Activated T-helper 2 cell treated with anti-CD3 and anti-CD28 coated beads, Interferon-gamma antibody, Interleukin-2, Interleukin-4, amounts not matched to agents 10 μg/mL and 5 μg/mL and 100 μg/mL, durations not matched to agents 14 hours and 24 hours and 36 hours (primary cell): ENCODE data around the gene TBC1D22A. TPM values are rescaled to one million over a fixed set of nuclear protein-coding genes. Genes with fewer than 3 reads are reported as not detected.

ENCODE experiments used
- DNase-seq: peaks from one replicate; pipeline ENCODE4 v3.0.0; 2021; ENCODE audit warnings: low spot score
- H3K27ac Mint-ChIP-seq: one replicate; pipeline ENCODE4 v1.8.0; 2021; ENCODE audit warnings: mixed read lengths
- H3K27me3 Mint-ChIP-seq: one replicate; pipeline ENCODE4 v1.8.0; 2021; ENCODE audit warnings: low read depth, mixed read lengths
- H3K36me3 Mint-ChIP-seq: one replicate; pipeline ENCODE4 v1.8.0; 2021; ENCODE audit warnings: low read depth, mixed read lengths
- H3K4me1 Mint-ChIP-seq: one replicate; pipeline ENCODE4 v1.8.0; 2021; ENCODE audit warnings: low read depth, mixed read lengths
- H3K4me3 Mint-ChIP-seq: one replicate; pipeline ENCODE4 v1.8.0; 2021; ENCODE audit warnings: low read depth, mild to moderate bottlenecking, moderate library complexity, mixed read lengths
- H3K9me3 Mint-ChIP-seq: one replicate; pipeline ENCODE4 v1.8.0; 2021; ENCODE audit warnings: mixed read lengths
- intact Hi-C: fragments of 100-400 bp; cut with micrococcal nuclease; formaldehyde crosslinking; loops from one replicate; pipeline ENCODE4 v1.15.1; 2023
- total RNA-seq: library from RNA; stranded (reverse); gene quantifications from 2 replicates; pipeline ENCODE4 v1.2.3, GENCODE V29; 2022

TBC1D22A gene
- total RNA-seq, 1 donor from 2014 or later, result 34.8 TPM

DNA sequence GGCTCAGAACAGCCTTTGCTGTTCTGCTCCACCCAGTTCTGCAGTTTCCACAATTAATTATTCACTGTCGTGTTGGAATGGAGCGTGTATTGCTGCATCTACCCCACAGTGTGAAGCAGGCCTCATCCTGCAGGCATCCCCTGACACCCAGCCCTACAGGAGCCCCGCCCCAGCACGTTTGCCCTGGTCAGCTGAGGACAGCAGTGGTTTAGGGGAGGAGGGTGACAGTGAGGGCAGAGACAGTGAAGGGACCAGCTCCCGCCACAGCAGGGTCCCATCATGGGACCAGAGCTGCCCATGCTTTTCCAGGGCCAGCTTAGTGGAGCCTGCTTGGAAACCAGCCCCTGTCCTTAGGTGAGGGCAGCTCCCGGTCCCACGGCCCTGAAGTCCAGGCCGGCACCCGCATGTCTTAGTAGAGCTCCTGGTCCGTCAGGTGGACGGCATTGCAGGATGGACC is 273.0 kb downstream of the TBC1D22A start:
- H3K27me3 Mint-ChIP-seq, result no peaks in the 10 kb centered on the region
- H3K4me3 Mint-ChIP-seq, result no peak overlapping the region
- no peak for DNase-seq
- intact Hi-C loops, result no loop called here
- no peaks in the 10 kb centered on the region for H3K36me3 Mint-ChIP-seq
- H3K9me3 Mint-ChIP-seq, result no peaks in the 10 kb centered on the region
- no peaks in the 10 kb centered on the region for H3K4me1 Mint-ChIP-seq
- H3K27ac Mint-ChIP-seq, result no peak overlapping the region

DNA sequence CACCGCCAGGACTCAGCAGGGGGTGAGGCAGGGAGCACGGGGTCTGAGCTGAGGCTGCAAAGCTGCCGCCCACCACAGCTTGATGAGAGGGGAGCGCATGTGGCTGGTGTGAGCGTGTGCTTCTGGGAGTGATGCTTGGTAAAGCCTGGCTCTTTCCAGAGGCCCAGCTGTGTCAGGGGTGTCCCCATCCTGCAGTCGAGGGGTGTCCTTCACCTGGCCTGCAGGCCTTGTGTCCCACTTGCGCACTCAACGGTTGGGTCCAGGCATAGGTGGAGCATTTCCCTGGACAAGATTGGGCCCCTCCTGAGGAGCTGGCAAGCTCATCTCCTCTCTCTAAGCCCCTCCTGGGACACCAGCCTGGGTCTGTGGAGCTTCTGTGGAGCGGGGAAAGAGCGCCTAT is 273.9 kb downstream of the TBC1D22A start:
- no peak for DNase-seq
- intact Hi-C loops, result no loop called here
- no peaks in the 10 kb centered on the region for H3K4me1 Mint-ChIP-seq
- H3K27ac Mint-ChIP-seq, result no peak overlapping the region
- H3K27me3 Mint-ChIP-seq, result no peaks in the 10 kb centered on the region
- no peak overlapping the region for H3K4me3 Mint-ChIP-seq
- H3K9me3 Mint-ChIP-seq, result no peaks in the 10 kb centered on the region
- no peaks in the 10 kb centered on the region for H3K36me3 Mint-ChIP-seq

DNA sequence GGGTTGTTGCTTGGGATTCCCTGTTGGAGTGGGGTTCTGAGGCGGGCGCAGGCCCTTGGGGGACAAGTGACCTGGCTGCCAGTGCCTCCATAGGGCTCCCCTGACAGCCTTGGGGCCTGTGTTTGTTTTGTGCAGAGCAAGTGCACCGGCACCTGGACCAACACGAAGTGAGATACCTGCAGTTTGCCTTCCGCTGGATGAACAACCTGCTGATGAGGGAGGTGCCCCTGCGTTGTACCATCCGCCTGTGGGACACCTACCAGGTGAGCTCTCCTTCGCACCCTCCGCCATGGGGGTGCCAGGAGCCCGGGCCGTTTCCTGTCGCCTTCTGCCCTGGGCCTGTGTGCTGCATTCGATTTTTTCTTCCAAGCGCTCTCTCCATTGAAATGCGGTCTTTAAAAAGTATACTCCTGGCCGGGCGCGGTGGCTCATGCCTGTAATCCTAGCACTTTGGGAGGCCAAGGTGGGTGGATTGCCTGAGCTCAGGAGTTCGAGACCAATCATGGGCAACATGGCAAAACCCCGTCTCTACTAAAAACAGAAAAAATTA is 274.6 kb downstream of the TBC1D22A start:
- H3K4me1 Mint-ChIP-seq, result no peaks in the 10 kb centered on the region
- no peak for DNase-seq
- no peaks in the 10 kb centered on the region for H3K36me3 Mint-ChIP-seq
- no peaks in the 10 kb centered on the region for H3K9me3 Mint-ChIP-seq
- intact Hi-C loops, result no loop called here
- H3K27ac Mint-ChIP-seq, result no peak overlapping the region
- no peaks in the 10 kb centered on the region for H3K27me3 Mint-ChIP-seq
- no peak overlapping the region for H3K4me3 Mint-ChIP-seq

DNA sequence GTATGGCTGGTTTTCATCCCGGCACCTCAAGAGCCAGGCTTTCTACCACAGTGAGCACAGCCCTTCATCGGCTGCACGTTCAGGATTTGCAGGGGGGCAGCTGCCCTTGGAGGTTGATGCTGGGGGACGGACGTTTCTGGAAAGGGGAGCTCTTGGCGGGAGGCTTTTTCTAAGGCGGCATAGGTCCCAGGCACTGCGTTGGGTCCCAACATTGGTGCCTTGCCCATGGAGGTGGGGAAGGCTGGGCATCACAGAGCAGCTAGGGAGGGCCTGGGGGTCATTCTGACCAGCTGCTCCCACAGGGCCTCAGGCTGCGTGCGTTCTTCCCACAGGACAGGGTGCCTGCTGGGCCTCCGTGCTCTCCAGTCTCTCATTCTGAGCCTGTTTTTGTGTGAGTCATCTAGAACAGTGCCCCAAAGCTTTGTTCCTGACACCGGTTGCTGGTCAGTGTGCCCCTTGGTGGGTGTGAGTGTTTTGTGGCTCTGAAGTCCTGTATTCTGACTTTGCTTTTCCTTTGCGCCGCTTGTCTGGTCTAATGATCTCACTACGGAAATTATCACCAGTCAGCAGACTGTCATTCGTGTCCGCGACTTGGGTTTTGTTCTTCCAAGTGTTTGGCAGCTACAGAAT is 275.9 kb downstream of the TBC1D22A start:
- no peak for DNase-seq
- intact Hi-C loops, result no loop called here
- H3K9me3 Mint-ChIP-seq, result no peaks in the 10 kb centered on the region
- no peaks in the 10 kb centered on the region for H3K4me1 Mint-ChIP-seq
- no peak overlapping the region for H3K4me3 Mint-ChIP-seq
- no peaks in the 10 kb centered on the region for H3K36me3 Mint-ChIP-seq
- H3K27me3 Mint-ChIP-seq, result no peaks in the 10 kb centered on the region
- no peak overlapping the region for H3K27ac Mint-ChIP-seq

DNA sequence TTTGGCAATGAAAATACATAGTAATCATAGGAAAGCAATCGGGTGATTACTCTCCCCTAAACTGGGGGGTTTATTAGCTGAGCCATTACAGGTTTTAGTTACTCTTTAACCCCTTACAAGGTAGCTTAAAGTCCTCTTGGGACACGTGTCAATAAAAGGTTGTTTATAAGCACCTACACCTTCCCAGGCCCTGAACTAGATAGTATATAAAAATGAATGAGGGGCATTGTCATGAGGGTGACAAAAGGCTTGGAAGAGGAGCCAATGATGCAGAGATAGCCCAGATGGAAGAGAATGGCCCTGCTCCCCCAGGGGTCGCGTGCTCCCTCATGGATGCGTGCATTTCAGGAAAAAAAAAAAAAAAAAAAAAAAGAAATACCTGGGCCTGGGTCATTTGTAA is 276.9 kb downstream of the TBC1D22A start:
- Mint-ChIP-seq H3K4me1 (peaks cover 5% of the 10 kb centered on the region), H3K9me3 (no peaks in the 10 kb centered on the region), H3K27me3 (no peaks in the 10 kb centered on the region), H3K4me3 (no peak overlapping the region), H3K36me3 (no peaks in the 10 kb centered on the region), H3K27ac (no peak overlapping the region)
- intact Hi-C loops, result no loop called here
- no peak for DNase-seq

DNA sequence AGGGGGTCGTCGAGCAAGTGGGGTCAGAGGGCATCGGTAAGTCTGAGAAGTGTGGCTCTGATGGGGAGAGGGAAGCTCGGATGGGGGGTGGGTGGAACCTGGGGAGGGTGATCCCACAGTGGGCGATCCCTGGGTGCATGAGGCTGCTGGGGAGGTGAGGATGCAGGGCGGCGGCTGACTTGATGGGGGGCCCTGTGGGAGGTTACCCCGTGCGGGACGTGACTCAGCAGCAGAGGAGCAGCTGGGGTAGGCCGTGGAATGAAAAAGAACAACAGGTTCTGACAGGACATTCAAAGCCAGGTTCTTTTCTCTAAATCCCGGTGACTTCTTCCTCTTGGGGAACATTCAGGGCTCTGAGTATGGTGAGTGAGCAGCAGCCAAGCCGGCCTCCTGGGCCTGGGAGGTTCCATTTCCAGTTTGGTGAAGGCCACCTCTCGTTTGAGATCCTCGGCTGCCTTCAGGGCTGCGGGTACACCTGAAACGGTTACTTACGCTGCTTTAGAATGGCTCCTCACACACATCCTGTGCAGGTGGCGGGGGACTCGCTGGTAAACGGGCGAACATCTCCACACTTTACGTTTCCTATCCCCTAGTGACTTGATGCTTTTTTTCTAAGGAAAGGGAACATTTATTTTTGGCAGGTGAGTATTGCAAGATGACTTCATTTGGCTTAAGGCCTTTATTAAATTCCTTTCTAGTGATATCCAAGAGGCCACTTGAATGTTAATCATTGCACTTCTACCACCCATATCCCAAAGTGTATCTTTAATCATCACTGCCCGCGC is 278.2 kb downstream of the TBC1D22A start:
- Mint-ChIP-seq H3K4me3 (no peak overlapping the region), H3K9me3 (no peaks in the 10 kb centered on the region), H3K27ac (no peak overlapping the region), H3K36me3 (no peaks in the 10 kb centered on the region), H3K27me3 (no peaks in the 10 kb centered on the region), H3K4me1 (peaks cover 10% of the 10 kb centered on the region)
- intact Hi-C loops, result no loop called here
- no peak for DNase-seq

DNA sequence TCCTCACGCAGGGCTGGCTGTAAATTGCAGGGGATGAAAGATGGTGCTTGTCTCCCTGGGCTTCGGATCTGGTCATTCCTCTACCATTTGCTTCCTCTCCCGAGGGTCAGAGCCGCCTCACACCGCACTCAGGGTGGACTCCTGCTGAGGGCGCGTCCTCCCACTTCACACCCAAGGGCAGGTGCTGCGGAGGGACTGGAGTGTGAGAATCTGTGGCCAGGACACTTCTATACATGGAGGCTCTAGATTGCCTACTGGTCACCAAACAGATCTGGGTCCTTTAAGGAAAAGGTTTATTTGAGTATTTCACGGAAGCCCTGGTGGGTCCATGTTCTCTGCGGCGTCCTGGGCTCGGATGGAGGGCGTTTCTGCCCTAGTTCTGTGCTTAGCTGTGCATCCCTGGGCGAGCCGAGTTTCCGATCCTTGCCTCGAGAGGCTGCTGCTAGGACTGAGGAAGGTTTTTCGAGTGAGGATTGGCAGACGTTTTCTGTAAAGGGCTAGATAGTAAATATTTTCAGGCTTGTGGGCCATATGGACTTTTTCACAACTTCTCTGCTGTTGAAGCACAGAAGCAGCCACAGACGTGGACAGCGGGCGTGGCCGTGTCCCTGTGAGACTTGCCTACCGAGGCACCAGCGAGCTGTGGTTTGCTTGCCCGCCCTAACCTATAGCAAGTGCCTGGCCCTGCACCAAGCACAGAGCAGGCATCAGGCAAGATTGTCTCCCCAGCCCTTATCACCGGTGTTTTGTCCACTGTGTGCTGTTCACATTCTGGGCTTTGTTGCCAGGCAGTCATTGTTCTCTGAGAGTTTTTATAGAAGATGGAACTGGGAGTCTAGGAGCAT is 279.0 kb downstream of the TBC1D22A start:
- no peak overlapping the region for H3K27ac Mint-ChIP-seq
- no peak for DNase-seq
- H3K4me1 Mint-ChIP-seq, result peaks cover 10% of the 10 kb centered on the region
- no peaks in the 10 kb centered on the region for H3K27me3 Mint-ChIP-seq
- intact Hi-C loops, result no loop called here
- no peak overlapping the region for H3K4me3 Mint-ChIP-seq
- H3K9me3 Mint-ChIP-seq, result no peaks in the 10 kb centered on the region
- no peaks in the 10 kb centered on the region for H3K36me3 Mint-ChIP-seq

DNA sequence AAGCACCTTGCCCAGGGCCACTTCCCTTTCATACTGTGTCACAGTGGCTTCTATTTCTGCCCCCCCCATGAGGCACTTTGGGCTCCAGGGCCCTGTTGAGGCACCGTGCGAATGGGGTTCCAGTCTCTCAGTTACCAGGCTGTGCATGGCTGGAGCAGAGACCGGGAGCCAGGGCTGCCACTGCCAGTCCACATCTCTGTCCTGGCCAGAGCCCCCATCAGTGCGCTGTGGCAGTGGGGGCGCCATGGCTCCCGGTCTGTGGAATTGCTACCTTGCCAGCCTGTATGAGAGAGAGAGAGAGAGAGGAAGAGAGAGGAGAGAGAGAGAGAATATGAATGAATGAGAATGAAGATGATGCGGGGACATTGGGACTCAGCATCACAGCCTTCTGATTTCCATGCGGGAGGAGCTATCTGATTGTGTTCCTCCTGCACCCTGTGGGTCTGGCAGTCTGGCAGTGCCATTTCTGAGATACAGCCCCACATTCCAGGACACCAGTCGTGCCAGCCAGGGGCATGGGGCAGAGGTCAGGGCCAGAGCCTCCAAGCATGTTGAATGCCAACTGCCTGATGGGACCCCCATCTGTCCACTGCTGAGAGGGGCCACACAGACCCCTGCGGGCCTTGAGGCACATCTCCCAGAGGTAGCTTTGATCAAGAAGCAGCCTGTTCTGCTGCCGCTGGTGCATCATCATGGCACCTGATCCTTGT is 279.8 kb downstream of the TBC1D22A start:
- Mint-ChIP-seq H3K4me3 (no peak overlapping the region), H3K36me3 (no peaks in the 10 kb centered on the region), H3K27ac (no peak overlapping the region), H3K27me3 (no peaks in the 10 kb centered on the region), H3K4me1 (peaks cover 10% of the 10 kb centered on the region), H3K9me3 (no peaks in the 10 kb centered on the region)
- DNase-seq, result no peak
- intact Hi-C loops, result no loop called here

DNA sequence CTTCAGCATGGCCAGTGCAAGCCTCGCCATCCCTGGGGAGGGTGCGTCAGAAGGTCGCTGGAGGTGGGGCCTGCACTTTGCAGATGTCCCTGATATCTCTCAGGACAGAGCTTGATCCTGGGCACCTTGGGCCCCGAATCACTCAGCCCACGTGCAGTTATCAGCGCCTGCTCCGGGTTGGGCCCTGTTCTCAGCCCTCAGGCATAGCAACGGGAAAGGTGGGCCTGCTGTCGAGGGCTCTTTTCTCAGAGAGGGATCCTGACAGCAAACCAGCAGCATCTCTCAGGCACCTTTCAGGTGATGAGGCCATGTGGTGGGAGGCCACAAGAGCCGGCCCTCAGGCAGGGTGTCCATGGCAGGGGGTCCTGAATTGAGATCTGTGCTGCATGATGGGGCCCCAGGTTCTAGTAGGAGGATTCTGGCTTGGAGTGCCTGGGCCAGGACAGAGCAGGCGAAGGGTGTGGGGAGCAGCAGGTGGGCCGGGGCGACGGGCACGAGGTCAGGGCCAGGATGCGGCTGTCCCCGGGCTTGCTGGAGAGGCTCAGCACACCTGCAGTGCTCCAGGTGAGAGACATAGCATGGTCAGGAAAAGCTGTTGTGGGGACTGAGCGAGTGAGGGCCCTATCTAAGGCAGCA is 280.5 kb downstream of the TBC1D22A start:
- DNase-seq, result no peak
- Mint-ChIP-seq H3K27ac (no peak overlapping the region), H3K4me3 (no peak overlapping the region)

DNA sequence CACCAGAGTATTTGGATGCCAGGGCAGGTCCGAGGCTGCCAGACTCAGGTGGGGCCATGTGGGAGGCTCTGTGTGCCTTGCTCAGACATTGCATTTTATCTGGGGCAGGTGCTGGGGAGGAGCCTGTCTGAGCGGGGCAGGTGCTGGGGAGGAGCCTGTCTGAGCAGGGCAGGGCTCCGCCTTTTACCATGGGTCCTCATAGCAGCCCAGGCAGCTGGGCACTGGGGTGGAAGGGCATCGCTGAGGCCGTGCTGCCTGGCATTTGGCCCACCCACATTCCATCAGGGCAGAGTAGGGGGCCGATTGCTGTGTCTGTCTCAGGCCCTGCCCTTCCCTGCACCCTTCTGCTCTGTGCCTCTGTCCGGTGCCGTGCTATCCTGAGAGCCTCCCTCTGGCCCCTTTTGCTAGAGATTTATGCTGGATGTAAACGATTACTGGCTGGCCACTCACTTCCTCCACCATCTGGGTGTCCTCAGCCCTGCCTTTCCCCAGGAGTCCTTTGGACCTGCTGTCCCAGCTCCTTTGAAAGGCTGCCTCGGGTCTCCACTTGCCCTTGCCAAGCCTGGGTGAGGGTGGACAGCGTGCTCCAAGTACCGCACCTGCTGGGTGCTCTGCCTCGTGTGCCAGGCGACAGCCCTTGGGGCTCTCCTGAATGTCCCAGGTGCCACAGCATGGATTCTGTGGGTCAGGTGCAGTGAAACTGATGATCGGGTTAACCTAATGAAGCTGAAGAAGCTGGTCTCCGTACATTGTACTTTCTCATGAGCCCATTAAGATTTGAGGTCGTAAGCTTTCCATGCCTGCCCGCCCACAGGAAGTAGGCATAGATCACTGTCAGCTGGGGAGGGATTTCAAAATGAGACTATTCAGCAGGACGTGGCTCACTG is 281.6 kb downstream of the TBC1D22A start:
- H3K9me3 Mint-ChIP-seq, result no peaks in the 10 kb centered on the region
- H3K27me3 Mint-ChIP-seq, result no peaks in the 10 kb centered on the region
- H3K4me1 Mint-ChIP-seq, result peaks cover 10% of the 10 kb centered on the region
- no peak overlapping the region for H3K4me3 Mint-ChIP-seq
- no peak overlapping the region for H3K27ac Mint-ChIP-seq
- no peak for DNase-seq
- intact Hi-C loops, result no loop called here
- no peaks in the 10 kb centered on the region for H3K36me3 Mint-ChIP-seq

More for the DNA sequence above, 280.5 kb downstream of the TBC1D22A start:
- Mint-ChIP-seq H3K36me3 (no peaks in the 10 kb centered on the region), H3K27me3 (no peaks in the 10 kb centered on the region), H3K9me3 (no peaks in the 10 kb centered on the region), H3K4me1 (peaks cover 10% of the 10 kb centered on the region)
- intact Hi-C loops, result no loop called here

DNA sequence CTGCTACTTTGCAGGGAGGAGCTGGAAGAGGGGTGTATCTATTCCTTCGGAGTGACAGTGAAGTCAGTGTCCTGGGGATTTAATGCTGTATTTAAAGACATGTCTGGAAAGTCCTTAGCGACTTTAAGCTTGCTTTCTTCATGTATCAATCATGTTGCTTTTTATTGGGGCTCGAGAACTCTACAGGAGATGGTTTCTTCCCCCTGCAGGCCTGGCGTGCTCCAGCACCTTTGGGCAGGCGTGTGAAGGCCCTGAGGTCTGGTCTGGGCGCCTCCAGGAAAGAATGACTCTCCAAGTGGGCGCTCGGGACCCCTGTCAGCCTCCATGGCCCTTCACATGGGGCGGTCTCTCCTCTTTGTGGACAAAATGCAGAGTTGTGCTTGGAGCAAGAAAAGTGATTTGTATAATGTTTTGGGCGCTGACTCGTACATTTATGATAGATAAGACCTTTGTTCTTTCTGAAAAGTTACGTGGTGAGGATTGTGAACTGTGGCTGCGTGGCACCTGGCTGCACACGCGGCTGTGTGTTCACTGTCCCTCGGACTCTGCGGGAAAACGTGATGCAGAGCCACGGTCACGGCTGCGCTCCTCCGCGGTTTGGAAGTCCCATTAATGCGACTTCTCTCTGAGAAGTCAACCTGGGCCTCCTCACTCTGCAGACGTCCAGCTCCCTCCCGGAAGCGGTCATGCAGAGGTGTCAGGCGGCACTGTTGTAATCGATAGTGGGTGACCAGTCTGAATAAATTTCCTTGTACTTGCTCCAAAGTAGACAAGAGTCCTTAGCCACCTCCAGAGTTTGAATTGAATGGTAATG is 282.5 kb downstream of the TBC1D22A start:
- Mint-ChIP-seq H3K27me3 (no peaks in the 10 kb centered on the region), H3K27ac (no peak overlapping the region), H3K4me3 (no peak overlapping the region), H3K9me3 (no peaks in the 10 kb centered on the region), H3K36me3 (no peaks in the 10 kb centered on the region), H3K4me1 (peaks cover 12% of the 10 kb centered on the region)
- intact Hi-C loops, result no loop called here
- no peak for DNase-seq
